ENCODE results near the gene TEFM. TPM values are rescaled to one million over a fixed set of nuclear protein-coding genes. Genes with fewer than 3 reads are reported as not detected.

The TEFM gene
- polyA plus RNA-seq, 1 of the 3 experiments (the other 2 are of a cell fraction): 4.4 TPM

- 3% methylated on average over 10 of the region's 11 CpGs for WGBS (ENCODE audit: low lambda C conversion rate)
- Histone ChIP-seq H3K79me2 (ENCODE audit: insufficient read depth) (peaks cover 58% of the 10 kb centered on the region), H3K9me2 (no peaks in the 10 kb centered on the region), H3K36me3 (replicated peaks in 1 of 2; ENCODE audit: control insufficient read depth in 1 of 2, insufficient read depth in 2 of 2, low read length in 1 of 2) (peaks cover 20 to 29% of the 10 kb centered on the region in 2 experiments), H2AFZ (ENCODE audit: low read depth) (peak overlapping the region; percentile 96), H3K9ac (peak overlapping the region; percentile 92), H4K20me1 (ENCODE audit: insufficient read depth) (no peaks in the 10 kb centered on the region), H3K27me3 (ENCODE audit: insufficient read depth) (no peaks in the 10 kb centered on the region), H3K9me3 (no peaks in the 10 kb centered on the region), H3K4me2 (peak overlapping the region; percentile 98), H3K4me3 (ENCODE audit: low read depth in 2 of 2, low read length in 1 of 2) (peak overlapping the region; percentile 79 to 100), H3F3A (replicated peaks; ENCODE audit: insufficient read depth) (peaks cover 7% of the 10 kb centered on the region), H3K27ac (ENCODE audit: low read depth in 2 of 2, low read length in 1 of 2) (peak overlapping the region; percentile 8 to 70; a peak in 2 of 4 replicates), H3K4me1 (ENCODE audit: control insufficient read depth in 1 of 2, insufficient read depth in 2 of 2, low read depth in 1 of 2, low read length in 1 of 2) (peaks cover 0 to 7% of the 10 kb centered on the region in 2 experiments; a peak in 2 of 4 replicates)
- ChIA-PET CTCF (interaction anchor here (0.7 kb wide), 2 partner anchors 361 to 472 kb away, joined by 3 read pairs; no protein-coding TSS in a partner anchor), POLR2A (no interaction called here)
- TF ChIP-seq SIN3A (IDR thresholded peaks at IDR 0.05; ENCODE audit: borderline replicate concordance, low read depth, low read length) (no peak), RXRA (IDR thresholded peaks at IDR 0.05; ENCODE audit: borderline replicate concordance, low read depth) (no peak), NRF1 (IDR thresholded peaks at IDR 0.05; ENCODE audit: low read depth, low read length) (no peak), ELF1 (IDR thresholded peaks at IDR 0.05) (no peak), FOSL2 (IDR thresholded peaks at IDR 0.05; ENCODE audit: borderline replicate concordance, low read depth) (no peak), CTCF (IDR thresholded peaks at IDR 0.05) (no peak)
- DNase-seq: peak; percentile 43
Measured at GRCh38 chr17:30905742-30906100, 317 bp downstream of the TEFM start.

- H3K4me1 ChIP-seq (ENCODE audit: control insufficient read depth in 1 of 2, insufficient read depth in 2 of 2, low read depth in 1 of 2, low read length in 1 of 2): no peaks in the 10 kb centered on the region
- H4K20me1 ChIP-seq (ENCODE audit: insufficient read depth): no peaks in the 10 kb centered on the region
- WGBS (ENCODE audit: low lambda C conversion rate): 95% methylated on average over 5 of the region's 5 CpGs
- peaks cover 16% of the 10 kb centered on the region for H3F3A ChIP-seq (replicated peaks; ENCODE audit: insufficient read depth)
- no peak overlapping the region for H2AFZ ChIP-seq (ENCODE audit: low read depth)
- TF ChIP-seq MAX (IDR thresholded peaks at IDR 0.05; ENCODE audit: low read depth): no peak
- TF ChIP-seq TAF1 (IDR thresholded peaks at IDR 0.05; ENCODE audit: borderline replicate concordance, low read depth, low read length): no peak
- no peak for TF ChIP-seq CTCF (IDR thresholded peaks at IDR 0.05)
- TF ChIP-seq TCF12 (IDR thresholded peaks at IDR 0.05): no peak
- TF ChIP-seq SIN3A (IDR thresholded peaks at IDR 0.05; ENCODE audit: borderline replicate concordance, low read depth, low read length): no peak
- no peak for TF ChIP-seq PBX3 (IDR thresholded peaks at IDR 0.05)
- no peak overlapping the region for H3K9ac ChIP-seq
- no peaks in the 10 kb centered on the region for H3K9me3 ChIP-seq
- no peak overlapping the region for H3K4me3 ChIP-seq (ENCODE audit: low read depth in 2 of 2, low read length in 1 of 2)
- no peaks in the 10 kb centered on the region for H3K9me2 ChIP-seq
- POLR2A ChIA-PET: no interaction called here
- peaks cover 28% of the 10 kb centered on the region for H3K79me2 ChIP-seq (ENCODE audit: insufficient read depth)
- H3K36me3 ChIP-seq (replicated peaks in 1 of 2; ENCODE audit: control insufficient read depth in 1 of 2, insufficient read depth in 2 of 2, low read length in 1 of 2): peaks cover 33 to 48% of the 10 kb centered on the region in 2 experiments
- no peak for DNase-seq
- no peak overlapping the region for H3K4me2 ChIP-seq
- H3K27ac ChIP-seq (ENCODE audit: low read depth in 2 of 2, low read length in 1 of 2): no peak overlapping the region
- CTCF ChIA-PET: no interaction called here
- no peaks in the 10 kb centered on the region for H3K27me3 ChIP-seq (ENCODE audit: insufficient read depth)
Measured at GRCh38 chr17:30897311-30897710, 8.7 kb downstream of the TEFM start.

All from SK-N-SH (cell line).